HG03025 (cell line): ENCODE results near the gene ENPP3.

Source experiments
- ATAC-seq: cut with Tn5 transposase; IDR thresholded peaks from one replicate; pipeline ENCODE4 v1.9.1; 2021; ENCODE audit warnings: mild to moderate bottlenecking, moderate library complexity; ENCODE audit not compliant: unreplicated experiment, low FRiP score

ENPP3 gene

GRCh38 chr6:131761762-131762067 lies 124.6 kb downstream of the ENPP3 start:
- ATAC-seq = no peak

DNA sequence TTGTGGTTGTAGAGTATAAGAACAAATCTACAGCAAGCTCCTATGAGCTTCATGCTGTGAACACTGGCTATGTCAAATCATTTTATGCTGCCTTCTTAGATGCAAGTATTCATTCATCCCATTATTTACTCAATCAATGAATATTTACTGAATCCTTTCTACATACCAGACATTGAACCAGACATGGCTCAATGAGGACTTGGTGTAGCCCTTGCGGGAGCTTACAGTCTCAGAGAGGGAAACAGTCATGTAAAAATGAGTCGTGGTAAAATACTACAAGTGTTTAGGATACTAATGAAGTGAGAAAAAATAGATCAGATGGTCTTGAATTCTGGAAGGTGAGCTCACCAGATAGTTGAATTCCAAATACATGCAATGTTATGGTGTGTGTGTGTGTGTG lies 125.9 kb downstream of the ENPP3 start:
- ATAC-seq = no peak

DNA sequence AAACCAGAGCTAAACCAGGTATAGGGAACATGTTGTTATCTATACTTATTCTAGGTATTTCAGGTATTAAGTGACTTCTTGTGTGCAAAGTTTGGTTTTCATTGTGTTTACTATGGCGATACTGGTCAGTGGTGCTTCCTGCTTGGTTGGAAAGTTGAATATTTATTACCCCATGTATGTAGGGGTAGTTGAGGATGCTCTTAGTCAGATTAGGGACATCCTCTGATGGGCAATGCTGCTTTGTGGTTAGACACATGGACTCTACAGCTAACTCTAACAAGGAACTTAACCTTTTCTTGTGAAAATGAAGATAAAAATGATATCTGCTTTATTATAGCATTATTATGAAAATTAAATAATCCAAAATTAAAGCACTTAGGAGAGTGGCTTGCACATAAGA lies 126.6 kb downstream of the ENPP3 start:
- ATAC-seq = no peak

- no peak for ATAC-seq
Observed at GRCh38 chr6:131764350-131764749, 127.2 kb downstream of the ENPP3 start.

- ATAC-seq = no peak
Observed at GRCh38 chr6:131765081-131765803, 128.1 kb downstream of the ENPP3 start.

DNA sequence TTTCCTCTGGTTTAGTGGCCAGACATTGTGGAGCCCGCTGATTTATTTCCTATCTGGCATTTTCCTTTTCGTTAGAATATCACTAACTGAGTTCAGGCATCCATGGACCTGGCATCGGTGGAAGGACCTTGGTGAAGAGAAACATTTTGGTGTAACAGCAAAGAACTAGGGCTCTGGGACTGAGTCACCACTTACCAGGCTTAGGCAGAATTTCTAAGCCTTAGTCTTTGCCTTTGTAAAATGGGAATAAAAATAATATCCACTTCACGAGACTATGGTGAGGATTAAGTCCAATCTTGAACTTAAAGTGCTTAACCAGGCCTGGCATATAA lies 128.7 kb downstream of the ENPP3 start:
- ATAC-seq = no peak

DNA sequence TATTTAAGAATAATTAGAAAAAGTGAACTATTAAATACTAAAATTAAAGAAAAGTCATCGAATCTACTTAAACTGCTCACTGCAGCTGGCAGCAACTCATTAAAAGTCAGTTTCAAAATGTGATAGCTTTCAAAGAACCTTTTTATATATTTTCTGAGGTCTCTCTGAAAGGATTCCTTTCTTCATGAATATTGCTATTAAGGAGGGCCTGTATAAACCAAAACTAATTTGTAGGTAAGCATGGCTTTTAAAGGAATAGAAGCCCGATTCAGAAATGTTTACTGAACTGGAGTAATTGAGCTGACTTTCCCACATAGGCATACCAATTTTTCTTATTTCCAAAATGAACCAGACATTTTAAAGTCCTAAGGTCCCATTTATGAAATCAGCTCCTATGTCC lies 129.5 kb downstream of the ENPP3 start:
- ATAC-seq = no peak

DNA sequence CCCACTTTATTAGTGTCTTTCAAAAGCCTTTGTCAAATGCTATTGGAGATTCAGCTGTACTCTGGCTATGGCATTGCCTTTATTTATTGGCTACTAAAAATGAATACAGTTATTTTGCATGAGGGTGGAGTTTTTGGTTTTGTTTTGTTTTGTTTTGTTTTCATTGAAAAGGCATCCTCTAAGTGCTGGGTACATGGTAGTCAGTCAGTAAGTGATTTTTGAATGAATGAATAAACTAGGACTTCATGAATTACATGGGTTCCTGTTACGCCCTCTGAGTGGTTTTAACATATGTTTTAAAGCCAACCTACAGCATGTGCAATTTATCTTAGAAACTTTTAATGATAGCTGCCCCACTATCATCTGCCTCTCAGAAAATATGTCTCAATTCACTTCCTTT lies 131.9 kb downstream of the ENPP3 start:
- ATAC-seq = no peak

GRCh38 chr6:131769385-131770141 lies 132.5 kb downstream of the ENPP3 start:
- ATAC-seq = no peak

- no peak for ATAC-seq
Observed at GRCh38 chr6:131770776-131771175, 133.7 kb downstream of the ENPP3 start.

- ATAC-seq = no peak
Observed at GRCh38 chr6:131773284-131773950, 136.3 kb downstream of the ENPP3 start.

DNA sequence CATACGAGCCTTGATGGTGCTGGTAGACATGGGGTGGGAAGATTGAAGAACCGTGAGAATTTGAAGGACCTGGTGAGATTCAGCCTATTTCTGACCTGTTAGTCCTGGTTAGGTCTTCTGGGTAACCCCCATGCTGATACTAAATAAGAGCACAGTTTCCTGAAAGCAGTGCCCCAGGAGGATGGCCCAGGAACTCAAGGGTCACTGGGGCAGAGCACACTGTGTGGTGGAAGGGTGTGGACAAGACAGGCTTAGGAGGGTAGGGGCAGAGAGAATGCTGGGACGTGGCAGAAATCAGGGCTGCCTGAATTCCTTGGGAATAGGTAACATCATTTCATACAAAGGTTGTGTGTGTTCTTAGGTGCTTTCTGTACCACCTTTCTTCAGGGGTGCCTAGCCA lies 138.8 kb downstream of the ENPP3 start:
- no peak for ATAC-seq

GRCh38 chr6:131776985-131777384 lies 139.9 kb downstream of the ENPP3 start:
- no peak for ATAC-seq

GRCh38 chr6:131778169-131778568 lies 141.1 kb downstream of the ENPP3 start:
- ATAC-seq = no peak

DNA sequence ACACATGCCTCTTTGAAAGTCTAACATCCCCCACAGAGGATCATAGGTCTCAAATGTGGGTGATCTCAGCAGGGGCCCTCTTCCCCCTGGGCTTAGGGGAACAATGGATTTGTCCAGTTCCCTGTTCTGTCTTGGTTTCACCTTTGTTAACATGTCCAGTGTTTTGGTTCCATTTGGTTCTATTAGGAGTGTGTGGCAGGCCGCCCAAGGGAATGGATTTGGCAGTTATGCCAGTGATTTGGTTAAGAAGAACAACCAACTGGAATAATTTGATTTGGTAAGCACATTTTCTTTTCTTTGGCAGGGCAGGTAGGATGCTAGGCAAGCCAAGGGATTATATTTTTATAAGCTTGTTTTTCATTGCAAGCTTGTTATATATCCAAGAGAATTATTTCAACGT lies 142.2 kb downstream of the ENPP3 start:
- no peak for ATAC-seq

DNA sequence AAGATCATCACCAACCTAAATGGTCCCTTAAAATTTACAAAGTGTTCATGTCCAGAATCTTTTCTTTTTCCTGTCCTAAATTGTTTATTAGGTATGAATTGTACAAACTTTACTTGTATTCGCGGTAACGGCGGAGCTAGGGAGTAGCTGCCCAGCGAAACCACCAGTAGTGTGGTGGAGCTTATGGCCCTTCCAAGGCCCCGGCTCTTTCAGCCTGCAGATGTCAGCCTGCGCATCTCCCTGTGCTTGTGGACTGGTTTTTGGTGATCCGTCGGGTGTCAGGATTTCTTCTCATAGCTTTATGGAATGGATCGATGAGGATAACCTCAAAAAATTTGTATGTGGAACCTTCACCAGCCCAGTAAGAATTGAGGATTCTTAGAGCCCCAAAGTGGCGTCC lies 143.5 kb downstream of the ENPP3 start:
- no peak for ATAC-seq

- ATAC-seq = no peak
Observed at GRCh38 chr6:131781687-131782086, 144.6 kb downstream of the ENPP3 start.

DNA sequence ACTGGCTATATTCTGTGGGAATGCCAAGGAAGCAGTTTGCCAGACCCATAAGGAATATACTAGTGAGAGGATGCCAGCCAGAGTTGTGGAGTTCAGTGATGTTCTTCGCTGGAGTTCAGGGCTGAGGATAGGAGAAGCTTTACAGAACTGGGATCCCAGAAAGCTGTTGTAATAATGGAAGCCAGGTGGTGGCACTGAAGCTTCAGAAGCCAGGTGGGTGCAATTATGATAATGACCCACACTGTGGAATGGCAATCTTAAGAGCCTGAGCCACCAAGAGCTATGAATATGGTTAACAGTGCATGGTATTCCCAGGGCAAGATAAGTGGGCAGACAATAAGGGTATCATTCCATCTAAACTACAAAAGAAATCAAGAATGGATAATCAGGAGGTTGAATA lies 145.7 kb downstream of the ENPP3 start:
- no peak for ATAC-seq

DNA sequence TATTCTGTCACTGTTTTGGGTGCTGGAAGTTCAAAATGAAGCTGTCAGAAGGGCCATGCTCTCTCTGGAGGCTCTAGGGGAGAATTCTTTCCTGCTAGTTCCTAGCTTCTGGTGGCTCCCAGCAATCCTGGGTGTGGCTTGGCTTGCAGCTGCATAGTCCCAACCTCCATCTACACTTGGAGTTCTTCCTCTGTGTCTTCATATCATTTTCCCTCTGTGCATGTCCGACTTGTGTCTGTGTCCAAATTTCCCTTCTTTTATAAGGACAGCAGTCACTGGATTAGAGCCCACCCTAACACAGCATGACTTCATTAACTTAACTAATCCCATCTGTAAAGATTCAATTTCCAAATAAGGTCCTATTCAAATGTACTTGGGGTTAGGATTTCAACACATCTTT lies 147.5 kb downstream of the ENPP3 start:
- no peak for ATAC-seq

DNA sequence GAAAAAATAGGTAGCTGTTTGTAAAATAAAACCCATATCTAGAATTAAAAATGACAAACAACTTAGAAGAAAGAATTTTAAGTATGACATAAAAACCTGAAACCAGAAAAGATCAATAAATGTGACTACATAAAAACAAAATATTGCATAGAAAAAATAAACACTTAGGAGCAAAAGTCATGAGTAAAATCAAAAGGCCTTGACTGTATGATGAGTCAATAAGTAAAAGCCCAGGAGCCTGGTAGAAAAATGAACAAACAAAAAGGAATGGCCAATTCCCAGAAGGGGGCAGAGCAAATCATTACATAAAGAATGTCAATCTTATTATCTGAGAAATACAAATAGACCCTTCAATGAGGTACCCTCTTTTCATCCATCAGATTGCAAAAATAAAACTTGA lies 150.0 kb downstream of the ENPP3 start:
- no peak for ATAC-seq

DNA sequence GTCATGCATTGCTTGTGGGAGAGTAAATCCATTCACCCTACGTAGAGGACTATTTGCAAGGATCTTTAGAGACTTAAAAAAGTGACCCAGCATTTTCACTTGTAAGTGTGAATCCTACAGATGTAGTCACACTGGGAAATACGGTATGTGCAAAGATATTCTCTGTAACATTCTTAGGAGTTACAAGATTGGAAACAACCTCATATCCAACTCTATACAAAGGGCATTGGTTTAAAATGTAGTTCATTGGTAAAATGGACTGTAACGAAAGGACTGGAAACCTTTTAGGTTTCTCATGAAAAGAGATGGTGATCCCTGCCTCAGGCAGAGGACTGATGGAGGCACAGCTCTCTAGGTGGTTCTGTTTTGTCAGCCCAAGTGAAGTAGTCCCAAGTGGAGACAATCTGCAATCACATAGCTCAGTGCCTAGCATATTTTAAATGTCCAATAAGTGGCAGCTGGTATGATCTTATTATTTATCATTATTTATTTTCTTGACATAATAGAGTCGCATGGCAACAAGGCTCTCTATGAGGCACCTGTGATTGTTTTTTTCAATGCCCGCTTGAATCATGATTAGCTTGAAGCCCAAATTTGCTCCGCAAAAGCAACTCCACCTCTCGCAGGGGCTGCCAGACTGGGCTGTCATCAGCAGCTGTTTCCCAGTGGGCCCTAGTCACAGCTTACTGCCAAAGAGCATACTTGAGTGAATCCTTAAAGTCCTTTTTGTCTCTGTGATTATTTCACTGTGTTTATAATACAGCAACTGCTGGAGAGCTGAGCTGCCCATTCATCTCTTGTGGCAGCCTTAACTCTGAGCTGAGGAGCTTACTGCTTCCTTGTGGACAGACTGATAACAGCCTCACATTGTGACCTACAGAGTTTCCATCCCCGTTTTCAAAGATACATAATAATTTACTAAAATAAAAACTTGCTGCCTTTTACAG lies 150.9 kb downstream of the ENPP3 start:
- no peak for ATAC-seq
